HG02981 (cell line): ENCODE results near the gene TMEM201.

Source experiments
- ATAC-seq: cut with Tn5 transposase; IDR thresholded peaks from one replicate; pipeline ENCODE4 v1.9.1; 2021; ENCODE audit warnings: mild to moderate bottlenecking, moderate library complexity; ENCODE audit not compliant: unreplicated experiment

Gene TMEM201

DNA sequence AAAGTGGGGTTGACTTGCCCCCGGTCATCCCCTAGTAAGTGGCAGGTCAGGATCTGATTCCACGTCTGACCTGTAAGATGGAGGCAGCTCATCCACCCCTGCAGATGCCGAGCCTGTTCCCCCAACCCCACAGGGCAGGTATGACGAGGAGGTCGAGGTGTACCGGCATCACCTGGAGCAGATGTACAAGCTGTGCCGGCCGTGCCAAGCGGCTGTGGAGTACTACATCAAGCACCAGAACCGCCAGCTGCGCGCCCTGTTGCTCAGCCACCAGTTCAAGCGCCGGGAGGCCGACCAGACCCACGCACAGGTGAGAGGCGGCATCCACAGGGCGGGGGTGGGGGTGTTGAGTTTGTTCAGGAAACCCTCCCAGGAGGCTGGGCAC is 9.6 kb downstream of the TMEM201 start:
- no peak for ATAC-seq

DNA sequence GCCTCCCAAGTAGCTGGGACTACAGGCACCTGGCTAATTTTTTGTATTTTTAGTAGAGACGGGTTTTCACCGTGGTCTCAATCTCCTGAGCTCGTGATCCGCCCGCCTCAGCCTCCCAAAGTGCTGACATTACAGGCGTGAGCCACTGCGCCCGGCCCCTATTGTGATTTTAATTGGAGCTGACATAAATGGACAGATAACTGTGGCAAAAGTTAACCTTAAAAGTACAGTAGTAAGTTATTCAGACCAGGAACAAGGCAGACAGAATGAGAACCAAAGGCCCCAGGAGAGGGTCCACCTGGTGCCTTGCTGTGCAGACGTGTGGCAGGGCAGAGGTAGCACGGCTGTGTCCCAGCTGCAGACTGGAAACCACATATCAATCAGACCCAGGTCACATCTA is 11.0 kb downstream of the TMEM201 start:
- ATAC-seq = no peak

DNA sequence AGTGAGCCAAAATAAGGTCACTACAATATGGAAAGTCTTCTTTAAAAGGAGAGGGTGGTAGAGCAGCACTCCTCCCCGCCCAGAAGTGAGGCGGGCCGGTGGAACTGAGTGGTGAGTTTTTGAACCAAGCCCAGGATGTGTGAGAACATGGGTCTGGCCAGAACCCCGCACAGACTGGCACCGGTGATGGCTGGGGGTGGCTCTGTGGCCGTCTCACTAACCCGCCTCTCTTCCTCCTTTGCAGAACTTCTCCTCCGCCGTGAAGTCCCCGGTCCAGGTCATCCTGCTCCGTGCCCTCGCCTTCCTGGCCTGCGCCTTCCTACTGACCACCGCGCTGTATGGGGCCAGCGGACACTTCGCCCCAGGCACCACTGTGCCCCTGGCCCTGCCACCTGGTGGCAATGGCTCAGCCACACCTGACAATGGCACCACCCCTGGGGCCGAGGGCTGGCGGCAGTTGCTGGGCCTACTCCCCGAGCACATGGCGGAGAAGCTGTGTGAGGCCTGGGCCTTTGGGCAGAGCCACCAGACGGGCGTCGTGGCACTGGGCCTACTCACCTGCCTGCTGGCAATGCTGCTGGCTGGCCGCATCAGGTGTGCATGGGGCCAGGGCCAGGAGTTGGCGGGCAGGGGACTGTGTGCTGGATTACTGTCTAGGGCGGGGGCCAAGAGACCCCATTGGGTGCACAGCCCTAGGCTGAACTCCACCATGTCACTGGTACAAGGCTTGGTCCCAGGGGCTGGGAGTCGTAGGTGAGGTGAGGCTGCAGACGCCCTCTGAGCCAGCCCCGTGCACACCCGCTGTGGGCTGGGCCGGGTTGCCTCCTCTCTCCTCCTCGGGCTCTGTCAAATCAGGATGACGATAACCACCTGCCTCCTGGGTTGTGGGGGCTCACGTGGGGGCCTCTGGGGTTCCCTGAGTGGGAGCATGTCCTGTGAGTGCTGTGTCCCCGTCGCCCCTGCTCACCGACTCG is 12.4 kb downstream of the TMEM201 start:
- no peak for ATAC-seq

DNA sequence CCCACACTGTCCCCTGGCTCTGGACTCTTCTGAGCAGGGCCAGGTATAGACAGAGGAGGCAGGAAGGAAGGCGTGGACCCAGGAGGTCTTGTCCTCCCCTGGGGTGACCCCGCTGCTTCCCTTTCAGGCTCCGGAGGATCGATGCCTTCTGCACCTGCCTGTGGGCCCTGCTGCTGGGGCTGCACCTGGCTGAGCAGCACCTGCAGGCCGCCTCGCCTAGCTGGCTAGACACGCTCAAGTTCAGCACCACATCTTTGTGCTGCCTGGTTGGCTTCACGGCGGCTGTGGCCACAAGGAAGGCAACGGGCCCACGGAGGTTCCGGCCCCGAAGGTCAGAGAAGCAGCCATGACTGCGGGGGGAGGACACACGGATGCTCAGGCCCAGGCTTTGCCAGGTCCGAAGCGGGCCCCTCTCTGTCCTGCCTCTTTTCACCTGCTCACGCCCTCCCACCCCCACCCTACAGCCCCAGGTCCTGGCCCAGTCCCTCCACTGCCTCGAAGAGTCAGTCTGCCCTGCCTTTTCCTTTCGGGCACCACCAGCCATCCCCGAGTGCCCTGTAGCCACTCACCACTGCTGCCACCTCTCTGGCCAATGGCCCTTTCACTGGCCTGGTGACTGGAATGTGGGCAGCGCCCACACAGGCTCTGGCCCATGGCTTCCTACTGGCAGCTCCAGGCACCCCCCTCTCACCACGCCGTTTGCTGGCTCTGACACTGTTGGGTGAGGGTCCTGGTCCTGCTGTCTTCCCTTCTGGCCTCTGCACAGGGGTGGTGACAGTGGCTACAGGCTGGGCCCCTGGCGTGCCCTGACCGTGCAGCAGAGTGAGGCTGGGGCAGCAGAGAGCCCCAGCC is 13.5 kb downstream of the TMEM201 start:
- no peak for ATAC-seq

DNA sequence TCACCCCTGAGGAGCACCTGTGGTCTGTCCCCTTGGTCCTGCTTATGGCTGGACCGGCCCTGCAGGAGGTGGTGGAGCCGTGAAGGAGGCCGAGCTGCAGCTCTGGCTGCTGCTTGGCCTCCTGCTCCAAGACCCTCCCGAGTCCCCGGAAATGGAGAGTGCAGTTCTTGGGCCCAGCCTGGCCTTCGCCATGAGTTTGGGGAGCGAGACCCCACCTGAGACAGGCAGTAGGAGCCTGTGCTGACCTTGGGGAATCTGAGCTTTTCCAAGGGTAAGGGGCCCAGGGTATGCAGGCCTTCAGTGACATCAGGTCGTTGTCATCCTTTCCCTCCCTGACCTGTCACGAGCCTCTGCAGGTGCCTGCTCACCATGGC is 14.1 kb downstream of the TMEM201 start:
- no peak for ATAC-seq

DNA sequence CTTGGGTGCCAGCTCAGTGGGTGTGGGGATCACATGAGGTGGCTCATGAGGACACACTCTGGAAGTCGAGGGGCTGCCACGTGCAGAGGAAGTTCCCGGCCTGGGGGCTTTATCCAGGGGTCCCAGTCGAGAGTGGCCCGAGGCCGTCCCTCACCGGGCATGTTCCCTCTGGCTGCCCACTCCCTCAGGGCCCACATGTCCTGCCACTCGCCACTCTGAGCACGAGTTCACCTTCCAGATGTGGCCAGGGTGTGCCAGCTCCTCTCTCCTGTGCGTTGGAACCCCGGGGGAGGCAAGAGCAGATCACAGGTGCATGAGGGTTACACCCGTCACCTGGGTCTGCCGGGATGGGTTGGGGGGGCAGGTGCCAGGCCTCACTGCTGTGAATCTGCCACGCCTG is 14.6 kb downstream of the TMEM201 start:
- no peak for ATAC-seq

DNA sequence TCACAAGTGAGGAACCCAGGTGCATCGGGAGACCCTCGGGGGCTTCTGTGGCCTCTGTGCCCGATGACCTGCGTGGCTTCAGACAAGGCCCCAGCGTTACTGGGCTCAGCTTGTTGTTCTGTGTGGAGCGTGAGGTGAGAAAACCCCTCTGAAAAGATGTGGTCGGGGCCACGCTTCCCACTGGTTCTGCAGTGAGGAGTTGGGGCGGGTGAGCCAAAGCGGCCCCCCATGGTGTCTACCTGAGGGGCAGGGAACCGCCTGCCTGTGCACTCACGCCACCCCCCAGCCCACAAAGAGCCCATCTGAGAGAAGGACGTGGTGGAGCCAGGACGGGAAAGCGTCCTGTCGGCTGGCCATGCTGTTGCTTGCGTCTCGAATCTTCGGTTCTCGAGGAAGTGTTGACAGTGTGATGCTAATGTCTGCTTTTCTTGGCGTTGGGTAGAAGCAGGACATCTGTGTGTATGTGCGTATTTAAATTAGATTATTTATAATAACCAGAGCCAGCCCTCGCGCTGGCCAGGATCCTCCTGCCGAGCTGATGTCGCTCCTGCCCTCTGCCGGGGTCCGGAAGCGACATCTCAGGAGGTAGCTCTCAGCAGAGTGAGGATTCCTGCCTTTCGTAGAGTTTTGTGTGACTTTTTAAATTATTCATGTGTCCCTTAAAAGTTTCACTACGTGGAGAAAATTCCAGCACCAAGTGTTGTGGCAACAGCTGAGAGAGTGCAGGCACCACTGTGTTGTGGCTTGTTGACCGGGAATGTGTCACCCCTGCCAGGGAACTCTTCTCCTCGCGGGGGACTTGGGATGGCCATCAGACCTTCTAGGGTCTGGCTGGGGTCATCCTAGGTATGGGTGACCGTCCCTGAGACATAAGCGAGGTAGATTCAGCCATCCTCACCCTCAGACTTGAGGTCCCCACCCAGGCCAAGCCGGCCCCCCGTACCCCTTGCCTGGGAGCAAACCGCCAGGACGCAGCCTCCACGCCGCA is 15.3 kb downstream of the TMEM201 start:
- ATAC-seq = no peak

DNA sequence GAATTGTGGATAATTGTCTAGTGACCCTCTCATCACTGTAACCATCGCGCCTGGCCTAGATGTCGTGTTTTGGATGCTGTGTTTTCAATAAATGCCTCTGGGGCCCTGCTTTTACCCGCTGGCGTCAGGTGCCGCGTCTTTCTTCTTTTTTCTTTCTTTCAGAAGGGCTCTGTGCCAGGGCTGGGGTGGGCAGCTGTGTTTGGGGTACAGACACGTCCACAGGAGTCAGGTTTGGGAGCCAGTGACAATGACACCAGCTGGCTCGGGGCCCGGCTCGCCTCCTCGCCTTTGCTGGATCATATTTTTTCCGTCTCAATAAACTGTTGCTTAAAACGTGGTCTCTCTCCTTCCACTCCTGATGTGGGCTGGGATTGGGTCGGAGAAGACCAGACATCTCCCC is 16.1 kb downstream of the TMEM201 start:
- no peak for ATAC-seq

DNA sequence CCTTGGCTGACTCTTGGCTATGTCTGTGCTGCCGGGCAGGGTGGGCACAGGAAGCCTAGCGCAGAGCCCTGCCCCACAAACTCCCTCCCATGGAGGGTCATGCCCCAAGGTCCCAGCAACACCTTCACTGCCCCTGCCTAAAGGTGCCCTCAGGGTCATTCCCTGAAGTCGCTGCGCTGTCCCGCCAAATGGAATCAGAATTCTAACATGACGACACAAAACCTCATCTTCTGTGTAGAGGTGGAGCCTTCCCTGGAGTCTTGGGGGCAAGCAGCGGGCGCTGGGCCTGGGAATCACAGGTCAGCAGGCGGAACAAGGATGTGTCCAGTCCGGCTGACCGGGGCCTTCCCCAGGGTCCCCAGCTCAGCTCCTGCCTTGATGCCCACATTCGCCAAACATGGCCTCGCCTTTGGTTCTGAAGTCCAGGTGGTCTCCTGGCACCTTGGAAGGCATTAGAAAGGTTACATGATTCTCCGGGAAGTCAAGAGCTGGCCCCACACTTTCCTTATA is 17.3 kb downstream of the TMEM201 start:
- no peak for ATAC-seq

DNA sequence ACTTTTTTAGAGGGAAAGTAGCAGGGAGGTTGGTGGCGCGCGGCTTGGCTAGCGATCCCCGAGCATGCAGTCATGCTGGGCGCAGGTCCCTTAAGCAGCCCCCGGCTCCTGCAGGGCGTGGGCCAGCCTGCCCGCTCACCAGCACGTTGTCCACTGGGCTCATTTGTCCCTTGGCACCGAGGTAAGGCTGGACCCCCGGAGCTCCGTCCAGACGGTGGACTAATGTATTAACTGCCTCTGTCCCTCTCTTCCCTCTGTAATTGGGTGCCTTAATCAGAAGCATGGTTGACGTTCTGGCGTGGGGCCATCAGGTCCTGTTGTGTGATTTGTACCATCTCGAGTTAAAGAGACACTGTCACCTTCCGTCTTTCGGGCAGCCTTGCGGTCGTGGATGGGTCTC is 17.7 kb downstream of the TMEM201 start:
- ATAC-seq = no peak

DNA sequence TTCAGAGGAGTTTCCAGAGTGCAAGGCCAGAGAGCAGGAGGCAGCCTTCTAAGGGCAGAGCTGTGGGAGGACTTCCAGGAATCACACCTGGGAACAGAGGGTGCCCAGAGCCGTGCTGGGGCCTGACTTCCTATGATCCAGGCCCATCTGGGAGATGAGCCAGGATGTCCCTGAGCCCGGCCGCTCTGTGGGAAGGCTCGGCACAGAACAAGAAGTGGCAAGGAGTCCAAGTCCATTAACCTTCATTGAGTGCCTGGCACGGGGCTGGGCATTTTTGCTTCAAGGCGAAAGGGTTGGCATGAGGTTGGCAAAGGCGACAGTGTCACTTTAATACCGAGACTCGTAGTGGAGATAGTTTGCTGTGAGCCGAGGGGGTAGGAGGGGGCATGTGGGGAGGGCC is 18.2 kb downstream of the TMEM201 start:
- ATAC-seq = no peak

DNA sequence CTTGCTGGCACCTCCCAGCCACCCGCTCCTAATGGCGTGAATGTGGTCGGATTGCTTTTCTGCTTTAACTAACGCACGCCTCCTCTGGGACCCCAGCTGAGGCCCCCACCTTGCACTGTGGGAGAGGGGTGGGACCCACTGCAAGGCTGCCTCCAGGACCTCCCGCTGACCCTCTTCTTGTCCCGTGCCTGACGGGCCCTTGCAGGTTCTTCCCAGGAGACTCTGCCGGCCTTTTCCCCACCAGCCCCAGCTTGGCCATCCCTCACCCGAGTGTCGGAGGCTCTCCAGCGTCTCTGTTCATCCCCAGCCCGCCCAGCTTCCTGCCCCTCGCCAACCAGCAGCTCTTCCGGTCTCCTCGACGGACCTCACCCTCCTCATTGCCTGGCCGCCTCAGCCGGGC is 18.6 kb downstream of the TMEM201 start:
- no peak for ATAC-seq

DNA sequence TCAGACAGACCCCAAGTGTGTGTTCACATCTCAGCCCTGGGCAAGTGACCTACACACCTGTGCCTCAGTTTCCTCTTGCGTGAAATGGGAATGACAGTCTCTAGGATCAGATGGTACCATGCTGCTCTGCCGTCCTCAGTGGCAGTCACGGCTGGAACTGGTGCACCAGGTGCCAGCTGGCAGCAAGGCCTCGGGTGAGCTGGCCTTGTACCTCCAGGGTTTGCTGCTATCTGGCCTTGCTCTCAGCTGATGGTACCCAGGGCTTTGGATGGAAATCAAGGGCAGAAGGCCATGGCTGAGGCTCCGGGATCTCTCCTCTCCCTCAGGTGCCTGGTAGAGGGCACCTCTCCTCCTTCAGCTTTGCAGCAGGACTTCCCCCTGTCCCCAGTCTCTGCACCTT is 21.3 kb downstream of the TMEM201 start:
- no peak for ATAC-seq

DNA sequence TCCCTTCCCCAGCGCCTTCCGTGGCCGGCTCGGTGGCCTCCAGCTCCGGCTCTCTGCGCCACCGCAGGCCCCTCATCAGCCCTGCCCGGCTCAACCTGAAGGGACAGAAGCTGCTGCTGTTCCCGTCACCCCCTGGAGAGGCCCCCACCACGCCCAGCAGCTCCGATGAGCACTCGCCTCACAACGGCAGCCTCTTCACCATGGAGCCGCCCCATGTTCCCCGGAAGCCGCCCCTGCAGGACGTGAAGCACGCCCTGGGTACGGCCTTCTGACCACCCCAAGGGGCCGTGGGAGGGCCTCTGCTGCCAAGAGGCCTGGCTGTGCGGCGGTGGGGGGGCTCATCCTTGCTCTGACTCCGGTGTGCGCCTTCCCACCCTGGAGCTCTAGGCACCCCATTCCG is 21.8 kb downstream of the TMEM201 start:
- no peak for ATAC-seq

DNA sequence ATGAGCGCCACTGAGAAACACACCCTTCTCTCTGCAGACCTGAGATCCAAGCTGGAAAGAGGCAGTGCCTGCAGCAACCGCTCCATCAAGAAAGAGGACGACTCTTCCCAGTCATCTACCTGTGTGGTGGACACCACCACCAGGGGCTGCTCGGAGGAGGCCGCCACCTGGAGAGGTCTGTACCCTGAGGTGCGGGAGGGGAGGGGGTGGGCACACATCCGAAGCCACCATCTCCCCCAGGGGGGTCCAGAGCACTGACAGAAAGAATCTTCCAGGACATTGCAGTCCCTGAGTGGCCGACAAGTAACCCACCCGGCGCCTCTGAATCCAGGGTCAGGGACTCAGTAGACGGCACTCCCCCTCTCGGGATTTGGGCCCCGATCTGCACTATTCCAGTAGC is 23.0 kb downstream of the TMEM201 start:
- no peak for ATAC-seq

DNA sequence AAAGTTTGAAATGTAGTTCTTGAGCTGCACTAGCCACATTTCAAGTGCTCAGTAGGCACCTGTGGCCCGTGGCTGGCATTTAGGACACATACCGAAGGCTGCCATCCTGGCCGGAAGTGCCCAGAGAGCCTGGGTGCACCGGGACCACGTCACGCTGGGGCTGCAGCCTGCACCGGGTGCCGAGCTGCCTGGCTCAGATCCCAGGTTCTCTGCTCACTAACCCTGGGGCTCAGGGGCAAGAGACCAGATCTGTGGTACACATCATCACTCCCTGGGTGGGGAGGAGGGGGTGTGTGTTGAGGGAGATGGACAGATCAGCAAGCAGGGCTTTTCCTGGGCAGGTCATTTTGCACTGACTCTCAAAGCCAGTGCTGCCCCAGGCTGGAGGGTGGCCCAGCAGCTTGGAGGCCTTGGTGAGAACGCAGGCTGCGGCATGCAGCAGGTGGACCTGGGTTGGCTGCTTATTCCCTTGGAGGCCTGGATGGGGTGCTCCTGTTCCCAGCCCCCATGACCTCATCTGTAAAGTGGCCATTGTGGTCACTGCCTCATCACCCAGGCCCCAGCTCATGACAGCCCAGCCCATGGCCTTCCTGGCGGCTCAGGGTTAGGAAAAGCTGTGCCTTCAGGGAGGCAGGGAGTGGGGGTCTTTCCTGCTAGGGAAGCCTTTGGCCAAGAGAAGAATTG is 23.6 kb downstream of the TMEM201 start:
- ATAC-seq = no peak

DNA sequence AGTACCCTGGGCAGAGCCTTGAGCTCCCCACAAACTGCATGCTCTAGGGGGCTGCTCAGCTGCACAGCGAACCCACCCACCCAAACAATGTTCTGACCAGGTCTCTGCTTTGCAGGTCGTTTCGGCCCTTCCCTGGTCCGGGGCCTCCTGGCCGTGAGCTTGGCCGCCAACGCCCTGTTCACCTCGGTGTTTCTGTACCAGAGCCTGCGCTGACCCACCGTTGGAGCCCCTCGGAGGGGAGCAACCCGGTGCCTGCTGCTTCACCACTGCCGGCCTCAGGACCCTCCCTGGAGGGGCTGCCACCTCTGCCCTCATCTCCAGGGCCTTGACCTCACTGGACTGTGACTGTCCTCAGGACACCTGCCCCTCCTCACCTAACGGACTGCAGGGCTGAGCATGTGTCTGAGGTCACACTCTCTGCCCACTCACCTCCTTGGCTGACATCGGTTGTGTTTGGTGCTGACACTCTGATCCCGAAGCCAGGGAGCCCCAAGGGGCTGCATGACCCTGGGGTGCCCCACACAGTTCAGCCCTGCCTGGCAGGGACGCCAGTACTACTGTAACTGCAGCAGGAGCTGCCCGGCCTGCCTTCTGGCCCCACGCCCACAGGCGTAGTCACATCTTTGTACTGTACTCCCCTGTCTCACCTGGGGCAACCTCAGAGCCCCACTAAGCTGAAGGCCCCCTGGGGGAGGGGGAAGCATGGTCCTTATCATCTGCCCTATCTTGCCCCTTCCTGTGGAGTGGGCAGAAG is 24.3 kb downstream of the TMEM201 start:
- no peak for ATAC-seq

DNA sequence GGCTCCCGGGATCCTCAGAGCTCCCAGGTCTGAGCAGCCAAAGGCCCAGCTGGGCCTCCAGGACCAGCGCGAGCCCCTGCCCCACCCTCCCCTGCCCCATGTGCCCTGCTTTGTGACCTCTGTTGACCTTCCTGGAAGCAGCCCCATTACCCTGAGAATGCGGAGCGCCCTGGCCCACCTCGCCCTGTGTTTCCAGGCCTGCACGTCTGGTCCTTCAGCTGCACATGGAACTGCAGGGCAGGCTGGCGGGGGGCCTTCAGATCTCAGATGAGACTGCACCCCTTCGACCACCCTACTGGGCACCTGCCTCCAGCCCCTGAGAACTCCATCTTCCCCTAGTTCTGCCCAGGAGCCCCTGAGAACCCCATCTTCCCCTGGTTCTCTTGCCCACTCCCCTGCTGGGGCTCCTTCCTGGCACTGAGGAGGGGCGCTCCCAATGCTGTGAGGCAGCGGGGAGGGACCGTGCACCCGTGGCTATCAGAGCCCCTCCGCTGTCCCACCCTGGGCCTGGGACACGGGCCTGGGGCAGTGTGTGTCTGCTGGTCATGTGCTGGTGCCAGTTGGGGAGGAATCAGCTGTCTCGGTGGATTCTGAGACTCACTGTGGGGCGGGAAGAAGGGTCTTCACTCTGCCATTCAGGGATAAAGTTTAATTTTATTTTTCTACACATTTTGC is 25.1 kb downstream of the TMEM201 start:
- ATAC-seq = no peak
